Measurements from ENCODE around the gene TSKU.
"Not testable (repeated sequence)": the region's sequence is repeated elsewhere in the genome, so short reads cannot be mapped to it uniquely, and the experiment has no call there.

Gene TSKU

DNA sequence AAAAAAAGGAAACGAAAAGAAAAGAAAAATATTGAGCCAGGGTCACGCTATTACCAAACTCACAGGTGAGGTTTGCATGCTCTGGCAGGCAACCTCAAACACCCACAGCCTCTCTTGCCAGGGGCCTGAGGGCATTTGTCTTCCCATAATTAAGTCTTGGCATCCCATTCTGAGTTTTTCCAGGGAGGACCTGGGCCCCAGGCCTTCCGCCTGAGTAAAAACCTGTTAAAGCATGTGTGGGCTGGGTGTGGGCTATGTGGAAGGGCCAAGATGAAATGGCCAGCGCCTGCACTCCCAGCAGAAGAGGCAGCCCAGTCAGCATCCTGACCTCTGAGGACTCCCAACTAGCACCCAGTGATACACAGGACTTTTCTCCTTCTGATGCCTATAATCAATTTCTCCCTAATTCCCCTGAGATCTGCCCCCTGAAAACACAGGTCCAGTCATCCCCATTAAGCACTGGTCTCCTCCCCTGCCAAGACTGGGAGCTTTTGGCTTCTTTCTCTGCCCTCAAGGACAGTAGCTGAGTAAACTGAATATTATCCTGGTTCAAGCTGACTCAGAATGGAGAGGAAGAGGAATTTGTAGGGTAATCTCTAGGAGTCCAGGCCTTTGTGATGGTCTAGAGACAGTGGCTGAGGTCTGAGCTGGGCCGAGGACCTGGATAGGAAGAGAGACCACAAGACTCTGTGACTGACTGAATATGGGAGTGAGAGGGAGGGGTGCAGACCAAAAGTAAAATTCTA is 42.0 kb downstream of the TSKU start:
- Histone ChIP-seq H3K4me3 (ENCODE audit: insufficient read length, low read depth) (no peak overlapping the region), H3K36me3 (ENCODE audit: insufficient read depth, insufficient read length, low read length) (no peaks in the 10 kb centered on the region), H3K27me3 (ENCODE audit: insufficient read depth, insufficient read length) (no peaks in the 10 kb centered on the region), H3K4me1 (ENCODE audit: insufficient read depth, insufficient read length) (peaks cover 8% of the 10 kb centered on the region), H3K9me3 (ENCODE audit: insufficient read depth, low read length) (peaks cover 10% of the 10 kb centered on the region), H3K9ac (ENCODE audit: insufficient read length, low read depth) (no peak overlapping the region)
- no peak for TF ChIP-seq ZNF274 (IDR thresholded peaks at IDR 0.05; ENCODE audit: low read depth, low read length)
- TF ChIP-seq YY1 (IDR thresholded peaks at IDR 0.05; ENCODE audit: insufficient read depth, insufficient read length): no peak
- TF ChIP-seq SUZ12 (IDR thresholded peaks at IDR 0.05; ENCODE audit: extremely low read depth, insufficient read depth, insufficient read length): no peak
- no peak for DNase-seq (ENCODE audit: low read depth, low spot score)

DNA sequence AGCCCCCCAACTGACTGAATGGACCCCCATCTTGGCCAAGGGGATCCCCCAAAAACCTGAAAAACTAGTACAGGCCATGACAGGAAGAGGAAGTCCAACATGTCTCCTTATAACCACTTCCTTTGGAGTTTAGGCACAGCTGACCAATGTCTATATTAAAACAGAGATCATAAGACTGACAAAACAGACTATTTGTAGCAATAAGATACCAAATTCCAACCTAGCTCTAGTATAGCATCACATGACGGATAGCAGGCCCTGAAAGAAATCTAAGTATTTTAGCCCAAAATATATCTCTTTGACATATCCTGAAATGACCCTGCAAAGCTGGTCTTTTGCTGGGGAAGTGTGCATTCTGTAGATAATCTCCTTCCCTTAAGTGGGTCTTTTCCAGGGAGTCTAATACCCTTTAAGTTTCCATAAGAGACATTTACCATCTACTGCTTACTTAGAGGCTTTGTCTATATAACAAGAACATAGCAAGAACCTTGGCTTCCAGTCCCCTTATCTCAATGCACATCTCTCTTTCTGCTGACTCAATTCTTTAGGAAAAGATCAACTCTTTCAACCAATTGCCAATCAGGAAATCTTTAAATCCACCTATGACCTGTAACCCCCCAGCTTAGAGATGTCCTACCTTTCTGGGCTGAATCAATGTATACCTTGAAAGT is 42.7 kb downstream of the TSKU start:
- Histone ChIP-seq H3K4me1 (ENCODE audit: insufficient read depth, insufficient read length) (peaks cover 8% of the 10 kb centered on the region), H3K9me3 (ENCODE audit: insufficient read depth, low read length) (0 out of 2 replicates have a peak, but pooled peaks cover 6% of the 10 kb centered on the region), H3K9ac (ENCODE audit: insufficient read length, low read depth) (no peak overlapping the region), H3K36me3 (ENCODE audit: insufficient read depth, insufficient read length, low read length) (no peaks in the 10 kb centered on the region), H3K27me3 (ENCODE audit: insufficient read depth, insufficient read length) (no peaks in the 10 kb centered on the region), H3K4me3 (ENCODE audit: insufficient read length, low read depth) (no peak overlapping the region)
- TF ChIP-seq SUZ12 (IDR thresholded peaks at IDR 0.05; ENCODE audit: extremely low read depth, insufficient read depth, insufficient read length) (no peak), ZNF274 (IDR thresholded peaks at IDR 0.05; ENCODE audit: low read depth, low read length) (no peak), YY1 (IDR thresholded peaks at IDR 0.05; ENCODE audit: insufficient read depth, insufficient read length) (no peak)
- DNase-seq (ENCODE audit: low read depth, low spot score): no peak

DNA sequence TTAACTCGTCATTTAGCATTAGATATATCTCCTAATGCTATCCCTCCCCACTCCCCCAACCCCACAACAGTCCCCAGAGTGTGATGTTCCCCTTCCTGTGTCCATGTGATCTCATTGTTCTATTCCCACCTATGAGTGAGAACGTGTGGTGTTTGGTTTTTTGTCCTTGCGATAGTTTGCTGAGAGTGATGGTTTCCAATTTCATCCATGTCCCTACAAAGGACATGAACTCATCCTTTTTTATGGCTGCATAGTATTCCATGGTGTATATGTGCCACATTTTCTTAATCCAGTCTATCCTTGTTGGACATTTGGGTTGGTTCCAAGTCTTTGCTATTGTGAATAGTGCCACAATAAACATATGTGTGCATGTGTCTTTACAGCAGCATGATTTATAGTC is 43.4 kb downstream of the TSKU start:
- not testable (repeated sequence) for H3K4me3 ChIP-seq (ENCODE audit: insufficient read length, low read depth); H3K4me1 ChIP-seq (ENCODE audit: insufficient read depth, insufficient read length); H3K9me3 ChIP-seq (ENCODE audit: insufficient read depth, low read length); H3K9ac ChIP-seq (ENCODE audit: insufficient read length, low read depth); H3K36me3 ChIP-seq (ENCODE audit: insufficient read depth, insufficient read length, low read length); DNase-seq (ENCODE audit: low read depth, low spot score); H3K27me3 ChIP-seq (ENCODE audit: insufficient read depth, insufficient read length)

DNA sequence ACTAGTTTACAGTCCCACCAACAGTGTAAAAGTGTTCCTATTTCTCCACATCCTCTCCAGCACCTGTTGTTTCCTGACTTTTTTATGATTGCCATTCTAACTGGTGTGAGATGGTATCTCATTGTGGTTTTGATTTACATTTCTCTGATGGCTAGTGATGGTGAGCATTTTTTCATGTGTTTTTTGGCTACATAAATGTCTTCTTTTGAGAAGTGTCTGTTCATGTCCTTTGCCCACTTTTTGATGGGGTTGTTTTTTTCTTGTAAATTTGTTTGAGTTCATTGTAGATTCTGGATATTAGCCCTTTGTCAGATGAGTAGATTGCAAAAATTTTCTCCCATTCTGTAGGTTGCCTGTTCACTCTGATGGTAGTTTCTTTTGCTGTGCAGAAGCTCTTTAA is 43.8 kb downstream of the TSKU start:
- H3K4me3 ChIP-seq (ENCODE audit: insufficient read length, low read depth); H3K9me3 ChIP-seq (ENCODE audit: insufficient read depth, low read length); DNase-seq (ENCODE audit: low read depth, low spot score); H3K4me1 ChIP-seq (ENCODE audit: insufficient read depth, insufficient read length); H3K9ac ChIP-seq (ENCODE audit: insufficient read length, low read depth); H3K36me3 ChIP-seq (ENCODE audit: insufficient read depth, insufficient read length, low read length); H3K27me3 ChIP-seq (ENCODE audit: insufficient read depth, insufficient read length): not testable (repeated sequence)

DNA sequence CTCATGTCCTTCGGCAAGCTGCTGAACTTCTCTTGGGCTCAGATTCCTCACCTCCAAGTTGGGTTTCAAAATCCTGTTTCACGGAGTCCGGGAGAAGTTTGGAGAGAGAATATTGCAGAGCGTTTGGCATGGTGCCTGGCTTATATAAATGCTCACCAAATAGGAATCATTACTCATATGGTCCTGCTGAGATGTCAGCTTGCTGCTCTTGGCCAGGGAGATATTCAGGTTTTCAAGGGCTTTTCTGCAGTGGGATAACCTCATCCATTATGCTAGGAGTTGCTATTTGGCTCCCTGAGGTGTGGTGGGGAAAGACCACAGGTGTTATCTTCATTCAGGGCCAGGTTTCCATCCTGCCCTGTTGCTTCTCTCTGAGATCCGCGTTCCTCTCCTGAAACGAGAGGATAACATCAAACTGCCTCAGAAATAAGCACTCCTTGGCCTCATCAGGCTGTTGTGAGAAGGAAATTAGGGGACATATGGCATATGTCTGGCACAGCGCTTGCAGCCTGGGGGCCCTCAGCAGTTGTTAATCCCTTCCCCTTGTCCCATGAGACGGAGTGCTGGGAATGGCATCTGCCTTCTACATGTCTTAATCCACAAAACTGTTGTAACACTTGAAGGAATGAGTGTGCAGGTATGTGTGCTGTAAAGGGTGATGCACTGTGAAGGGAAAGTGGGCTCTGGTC is 47.6 kb downstream of the TSKU start:
- no peaks in the 10 kb centered on the region for H3K27me3 ChIP-seq (ENCODE audit: insufficient read depth, insufficient read length)
- H3K4me1 ChIP-seq (ENCODE audit: insufficient read depth, insufficient read length): no peaks in the 10 kb centered on the region
- H3K9me3 ChIP-seq (ENCODE audit: insufficient read depth, low read length): no peaks in the 10 kb centered on the region
- no peak for TF ChIP-seq SUZ12 (IDR thresholded peaks at IDR 0.05; ENCODE audit: extremely low read depth, insufficient read depth, insufficient read length)
- no peak overlapping the region for H3K9ac ChIP-seq (ENCODE audit: insufficient read length, low read depth)
- no peaks in the 10 kb centered on the region for H3K36me3 ChIP-seq (ENCODE audit: insufficient read depth, insufficient read length, low read length)
- H3K4me3 ChIP-seq (ENCODE audit: insufficient read length, low read depth): no peak overlapping the region
- DNase-seq (ENCODE audit: low read depth, low spot score): no peak

DNA sequence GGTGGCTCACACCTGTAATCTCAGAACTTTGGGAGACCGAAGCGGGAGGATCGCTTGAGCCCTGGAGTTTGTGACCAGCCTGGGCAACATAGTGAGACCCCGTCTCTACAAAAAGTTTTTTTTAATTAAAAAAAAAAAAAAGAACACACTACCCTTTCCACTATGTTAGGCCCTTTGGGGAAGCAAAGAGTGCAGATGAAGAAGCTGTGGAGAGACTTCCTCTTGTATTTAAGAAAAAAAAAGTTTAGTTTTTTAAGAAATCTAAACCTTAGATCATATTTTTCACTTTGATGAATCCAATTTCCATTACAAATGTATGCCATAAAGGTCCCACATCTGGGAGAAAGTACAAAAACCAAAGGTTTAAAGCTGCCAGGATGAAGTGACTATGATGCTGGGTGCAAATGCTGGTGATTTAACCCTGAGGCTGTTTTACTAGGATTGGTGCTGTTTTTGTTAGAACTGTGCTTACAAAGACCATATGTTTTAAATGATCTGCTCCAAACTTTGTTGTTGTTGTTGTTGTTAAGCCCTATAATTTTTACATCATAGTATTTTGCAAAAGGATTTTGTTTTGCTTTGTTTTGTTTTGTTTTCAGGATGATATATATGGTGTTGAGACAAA is 48.6 kb downstream of the TSKU start:
- Histone ChIP-seq H3K27me3 (ENCODE audit: insufficient read depth, insufficient read length) (no peaks in the 10 kb centered on the region), H3K4me3 (ENCODE audit: insufficient read length, low read depth) (no peak overlapping the region), H3K36me3 (ENCODE audit: insufficient read depth, insufficient read length, low read length) (no peaks in the 10 kb centered on the region), H3K9ac (ENCODE audit: insufficient read length, low read depth) (no peak overlapping the region), H3K9me3 (ENCODE audit: insufficient read depth, low read length) (no peaks in the 10 kb centered on the region), H3K4me1 (ENCODE audit: insufficient read depth, insufficient read length) (no peaks in the 10 kb centered on the region)
- no peak for DNase-seq (ENCODE audit: low read depth, low spot score)
- TF ChIP-seq YY1 (IDR thresholded peaks at IDR 0.05; ENCODE audit: insufficient read depth, insufficient read length) (no peak), ZNF274 (IDR thresholded peaks at IDR 0.05; ENCODE audit: low read depth, low read length) (no peak), SUZ12 (IDR thresholded peaks at IDR 0.05; ENCODE audit: extremely low read depth, insufficient read depth, insufficient read length) (no peak)

DNA sequence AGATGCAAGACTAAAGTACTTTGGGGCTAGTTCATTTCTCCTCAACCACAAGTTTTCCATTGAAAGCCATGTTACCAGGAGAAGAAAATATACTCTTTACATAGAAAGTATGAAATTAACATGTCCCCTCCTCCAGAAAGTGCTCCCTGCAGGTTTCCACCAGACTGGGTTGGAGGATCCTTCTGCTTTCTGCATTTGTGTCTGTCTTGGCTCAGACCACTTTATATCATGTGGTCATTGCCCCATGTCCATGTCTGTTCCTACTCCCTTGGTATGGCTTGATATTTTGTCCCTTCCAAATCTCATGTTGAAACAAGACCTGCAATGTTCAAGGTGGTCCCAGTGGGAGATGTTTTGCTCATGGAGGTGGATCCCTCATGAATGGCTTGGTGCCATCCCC is 49.2 kb downstream of the TSKU start:
- TF ChIP-seq ZNF274 (IDR thresholded peaks at IDR 0.05; ENCODE audit: low read depth, low read length): no peak
- no peak for TF ChIP-seq SUZ12 (IDR thresholded peaks at IDR 0.05; ENCODE audit: extremely low read depth, insufficient read depth, insufficient read length)
- no peak for TF ChIP-seq YY1 (IDR thresholded peaks at IDR 0.05; ENCODE audit: insufficient read depth, insufficient read length)
- no peaks in the 10 kb centered on the region for H3K36me3 ChIP-seq (ENCODE audit: insufficient read depth, insufficient read length, low read length)
- DNase-seq (ENCODE audit: low read depth, low spot score): no peak
- no peaks in the 10 kb centered on the region for H3K27me3 ChIP-seq (ENCODE audit: insufficient read depth, insufficient read length)
- H3K4me3 ChIP-seq (ENCODE audit: insufficient read length, low read depth): no peak overlapping the region
- peaks cover 4% of the 10 kb centered on the region for H3K4me1 ChIP-seq (ENCODE audit: insufficient read depth, insufficient read length)
- H3K9me3 ChIP-seq (ENCODE audit: insufficient read depth, low read length): no peaks in the 10 kb centered on the region
- H3K9ac ChIP-seq (ENCODE audit: insufficient read length, low read depth): no peak overlapping the region

Data from NT2/D1 (cell line).